ENCODE data around the gene HCFC1R1. TPM values are rescaled to one million over a fixed set of nuclear protein-coding genes. Genes with fewer than 3 reads are reported as not detected.

Gene HCFC1R1
- total and polyA plus RNA-seq, 2 of the 8 experiments (the other 6 are each of a cell fraction or from before 2014, with no cell fraction given): 72.7 to 138 TPM

DNA sequence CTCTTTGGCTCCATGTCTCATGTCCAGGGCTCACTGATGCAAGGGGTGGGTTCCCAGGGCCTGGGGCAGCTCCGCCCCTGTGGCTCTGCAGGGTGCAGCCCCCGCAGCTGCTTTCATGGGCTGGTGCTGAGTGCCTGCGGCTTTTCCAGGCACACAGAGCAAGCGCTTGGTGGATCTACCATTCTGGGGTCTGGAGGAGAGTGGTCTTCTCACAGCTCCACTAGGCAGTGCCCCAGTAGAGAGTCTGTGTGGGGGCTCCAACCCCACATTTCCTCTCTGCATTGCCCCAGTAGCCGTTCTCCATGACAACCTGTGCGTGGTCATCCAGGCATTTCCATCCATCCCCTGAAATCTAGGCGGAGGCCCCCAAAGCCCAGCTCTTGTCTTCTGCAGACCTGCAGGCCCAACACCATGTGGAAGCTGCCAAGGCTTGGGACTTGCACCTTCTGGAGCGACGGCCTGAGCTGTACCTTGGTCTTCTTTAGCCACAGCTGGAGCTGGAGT lies 46.9 kb upstream of the HCFC1R1 start:
- Histone ChIP-seq H2AK5ac (ENCODE audit: low read depth, low read length) (no peak overlapping the region), H3K4me1 (replicated peaks in 1 of 4; ENCODE audit: control insufficient read depth in 3 of 4, insufficient read depth in 4 of 4, low read length in 3 of 4) (peaks cover 0 to 2% (median 0%) of the 10 kb centered on the region in 4 experiments; a peak in 1 of 7 replicates), H2BK120ac (replicated peaks; ENCODE audit: low read depth, low read length) (no peak overlapping the region), H3K79me1 (ENCODE audit: low read depth, low read length) (no peaks in the 10 kb centered on the region), H2AFZ (ENCODE audit: low read length) (no peak overlapping the region), H2BK5ac (ENCODE audit: low read depth, low read length) (no peak overlapping the region), H3K4me2 (ENCODE audit: insufficient read depth in 1 of 2, low read depth in 2 of 2, low read length in 2 of 2) (no peak overlapping the region), H3K9me3 (ENCODE audit: insufficient read depth in 2 of 2, low read depth in 1 of 2, low read length in 1 of 2) (no peaks in the 10 kb centered on the region), H3K14ac (ENCODE audit: insufficient read length) (no peak overlapping the region), H2BK12ac (ENCODE audit: low read depth, low read length) (no peak overlapping the region), H2BK15ac (ENCODE audit: low read length) (no peak overlapping the region), H3K27me3 (replicated peaks in 1 of 4; ENCODE audit: control insufficient read depth in 3 of 4, extremely low read depth in 1 of 4, insufficient read depth in 3 of 4, low read length in 3 of 4) (no peaks in the 10 kb centered on the region; a peak in 1 of 7 replicates), H3K18ac (ENCODE audit: extremely low read depth, low read length) (no peak overlapping the region), H3K36me3 (ENCODE audit: control insufficient read depth in 2 of 4, insufficient read depth in 4 of 4, low read length in 3 of 4) (no peaks in the 10 kb centered on the region), H4K91ac (replicated peaks; ENCODE audit: insufficient read length, low read length) (no peak overlapping the region), H3K4me3 (ENCODE audit: extremely low read depth in 1 of 4, insufficient read depth in 2 of 4, low read depth in 3 of 4, low read length in 4 of 4) (no peak overlapping the region), H3K23ac (ENCODE audit: insufficient read length) (no peak overlapping the region), H3K27ac (ENCODE audit: low read depth, low read length) (no peak overlapping the region), H4K5ac (ENCODE audit: insufficient read length, low read depth, low read length) (no peak overlapping the region), H3K9ac (replicated peaks in 1 of 4; ENCODE audit: extremely low read depth in 1 of 4, low read depth in 3 of 4, low read length in 3 of 4) (no peak overlapping the region), H4K20me1 (replicated peaks in 1 of 2; ENCODE audit: control insufficient read depth in 1 of 2, insufficient read depth in 2 of 2, low read length in 2 of 2) (peaks cover 0 to 4% of the 10 kb centered on the region in 2 experiments), H3K23me2 (ENCODE audit: low read depth, low read length) (no peaks in the 10 kb centered on the region), H2BK20ac (ENCODE audit: low read length) (no peak overlapping the region), H3K56ac (replicated peaks; ENCODE audit: insufficient read length, low read depth, low read length) (no peak overlapping the region), H3K79me2 (ENCODE audit: control insufficient read depth in 1 of 2, insufficient read depth in 2 of 2, low read length in 2 of 2) (no peaks in the 10 kb centered on the region), H4K8ac (ENCODE audit: extremely low read depth, insufficient read depth, low read length) (no peak overlapping the region; the same call in 1 of the 2 replicates), H3K4ac (replicated peaks; ENCODE audit: insufficient read length, low read depth, low read length) (no peak overlapping the region)
- CTCF ChIA-PET (ENCODE audit: partially characterized antibody): interaction anchor here (0.7 to 2.7 kb wide), 16 partner anchors 9 to 93 kb away, joined by 3 to 13 read pairs (median 4); no protein-coding TSS in a partner anchor
- WGBS, 2 experiments (ENCODE audit: extremely low coverage in 1 of 2, insufficient coverage in 1 of 2, insufficient read length in 1 of 2, insufficient replicate concordance in 2 of 2, low coverage in 1 of 2, low lambda C conversion rate in 2 of 2, missing lambda C conversion rate in 1 of 2): 86% methylated on average over 9 of the region's 9 CpGs; no CpG with 5 or more reads in 1 of the 2 experiments
- FAIRE-seq: no peak
- POLR2A ChIA-PET (ENCODE audit: partially characterized antibody): interaction anchor here (0.7 to 3.8 kb wide), 12 partner anchors 15 to 62 kb away, joined by 3 to 31 read pairs (median 4); partner anchors contain the start of genes HCFC1R1, THOC6 and ZSCAN10
- no peak for DNase-seq (ENCODE audit: low read depth in 1 of 2, low spot score in 2 of 2)
- TF ChIP-seq POLR2AphosphoS5 (IDR thresholded peaks at IDR 0.05; ENCODE audit: low read depth, low read length) (no peak), YY1 (IDR thresholded peaks at IDR 0.05; ENCODE audit: low read depth, low read length) (no peak), POLR2A (IDR thresholded peaks at IDR 0.05; ENCODE audit: control extremely low read depth in 1 of 2, low read depth in 2 of 2, low read length in 2 of 2) (no peak), RNF2 (IDR thresholded peaks at IDR 0.05; ENCODE audit: borderline replicate concordance, low read depth, low read length, missing control alignments, poor library complexity, severe bottlenecking) (no peak), PHF8 (conservative IDR thresholded peaks at IDR 0.05; ENCODE audit: low read depth, low read length) (no peak), SAP30 (IDR thresholded peaks at IDR 0.05; ENCODE audit: insufficient read depth, insufficient replicate concordance, low read length) (no peak), TEAD4 (IDR thresholded peaks at IDR 0.05; ENCODE audit: low read depth, low read length) (no peak), SRF (IDR thresholded peaks at IDR 0.05; ENCODE audit: low read depth, low read length) (no peak), SP2 (IDR thresholded peaks at IDR 0.05; ENCODE audit: low read length) (no peak), ZNF274 (IDR thresholded peaks at IDR 0.05; ENCODE audit: borderline replicate concordance, extremely low read depth, low read length) (no peak)
- TF ChIP-seq, protein P1, sequence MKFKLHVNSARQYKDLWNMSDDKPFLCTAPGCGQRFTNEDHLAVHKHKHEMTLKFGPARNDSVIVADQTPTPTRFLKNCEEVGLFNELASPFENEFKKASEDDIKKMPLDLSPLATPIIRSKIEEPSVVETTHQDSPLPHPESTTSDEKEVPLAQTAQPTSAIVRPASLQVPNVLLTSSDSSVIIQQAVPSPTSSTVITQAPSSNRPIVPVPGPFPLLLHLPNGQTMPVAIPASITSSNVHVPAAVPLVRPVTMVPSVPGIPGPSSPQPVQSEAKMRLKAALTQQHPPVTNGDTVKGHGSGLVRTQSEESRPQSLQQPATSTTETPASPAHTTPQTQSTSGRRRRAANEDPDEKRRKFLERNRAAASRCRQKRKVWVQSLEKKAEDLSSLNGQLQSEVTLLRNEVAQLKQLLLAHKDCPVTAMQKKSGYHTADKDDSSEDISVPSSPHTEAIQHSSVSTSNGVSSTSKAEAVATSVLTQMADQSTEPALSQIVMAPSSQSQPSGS (IDR thresholded peaks at IDR 0.05; ENCODE audit: low read length): no peak

Measured in H1 (cell line).